GM12878 (cell line): Measurements from ENCODE around the gene RPRD1B.

Source experiments
- EZH2 ChIP-seq: IDR thresholded peaks from 2 replicates; pipeline ENCODE4 v1.6.1; 2012; ENCODE audit warnings: low read depth, mild to moderate bottlenecking, control low read depth, inconsistent platforms, low read length, borderline replicate concordance; ENCODE audit not compliant: control insufficient read depth
- NR2C1 ChIP-seq: fragments of 450-650 bp; IDR thresholded peaks from 2 replicates; pipeline ENCODE4 v1.6.1; 2017; ENCODE audit warnings: antibody characterized with exemption, mild to moderate bottlenecking, moderate library complexity
- POLR2AphosphoS2 ChIP-seq: IDR thresholded peaks from 2 replicates; pipeline ENCODE4 v1.6.1; 2011; ENCODE audit warnings: low read depth, mild to moderate bottlenecking, low read length, improper control_type of control experiment, moderate library complexity
- SIX5 ChIP-seq: IDR thresholded peaks from 2 replicates; pipeline ENCODE4 v1.6.1; 2011; ENCODE audit warnings: mild to moderate bottlenecking, low read depth, low read length, moderate library complexity; ENCODE audit not compliant: severe bottlenecking
- SMC3 ChIP-seq: IDR thresholded peaks from 2 replicates; pipeline ENCODE4 v1.6.1; 2011; ENCODE audit warnings: low read length, improper control_type of control experiment, borderline replicate concordance
- TF ChIP-seq, protein P1 (sequence below), 3 experiments: IDR thresholded peaks in 2 of 3; conservative IDR thresholded peaks in 1 of 3; 2 replicates each; pipeline ENCODE4 v1.5.1; 2011; ENCODE audit warnings: low read depth in 3 of 3, low read length in 3 of 3, mild to moderate bottlenecking in 3 of 3, control low read depth in 2 of 3, moderate library complexity in 2 of 3, inconsistent platforms in 1 of 3, mixed read lengths in 1 of 3; ENCODE audit not compliant: control insufficient read depth in 2 of 3, insufficient read depth in 1 of 3; ENCODE audit errors: extremely low read depth in 1 of 3

DNA sequence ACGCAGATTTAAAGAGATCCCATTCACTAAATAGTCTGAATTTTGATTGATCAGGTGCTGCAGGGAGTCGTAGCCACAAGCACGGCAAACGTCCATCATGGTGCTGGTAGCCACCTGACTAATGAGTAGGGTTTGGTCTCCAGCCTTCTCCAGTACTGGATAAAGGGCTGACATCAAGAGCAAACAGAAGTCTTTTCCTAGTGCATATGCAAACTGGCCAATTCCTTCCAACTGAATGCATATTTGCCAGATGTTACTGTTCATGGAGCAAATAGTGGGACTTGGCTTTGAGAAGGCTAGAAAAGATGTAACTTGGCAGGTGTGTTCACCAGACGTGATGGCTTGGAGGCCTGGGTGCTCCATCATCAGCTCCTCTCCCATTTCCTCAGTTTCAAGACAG is 21.9 kb upstream of the RPRD1B start:
- TF ChIP-seq, protein P1, sequence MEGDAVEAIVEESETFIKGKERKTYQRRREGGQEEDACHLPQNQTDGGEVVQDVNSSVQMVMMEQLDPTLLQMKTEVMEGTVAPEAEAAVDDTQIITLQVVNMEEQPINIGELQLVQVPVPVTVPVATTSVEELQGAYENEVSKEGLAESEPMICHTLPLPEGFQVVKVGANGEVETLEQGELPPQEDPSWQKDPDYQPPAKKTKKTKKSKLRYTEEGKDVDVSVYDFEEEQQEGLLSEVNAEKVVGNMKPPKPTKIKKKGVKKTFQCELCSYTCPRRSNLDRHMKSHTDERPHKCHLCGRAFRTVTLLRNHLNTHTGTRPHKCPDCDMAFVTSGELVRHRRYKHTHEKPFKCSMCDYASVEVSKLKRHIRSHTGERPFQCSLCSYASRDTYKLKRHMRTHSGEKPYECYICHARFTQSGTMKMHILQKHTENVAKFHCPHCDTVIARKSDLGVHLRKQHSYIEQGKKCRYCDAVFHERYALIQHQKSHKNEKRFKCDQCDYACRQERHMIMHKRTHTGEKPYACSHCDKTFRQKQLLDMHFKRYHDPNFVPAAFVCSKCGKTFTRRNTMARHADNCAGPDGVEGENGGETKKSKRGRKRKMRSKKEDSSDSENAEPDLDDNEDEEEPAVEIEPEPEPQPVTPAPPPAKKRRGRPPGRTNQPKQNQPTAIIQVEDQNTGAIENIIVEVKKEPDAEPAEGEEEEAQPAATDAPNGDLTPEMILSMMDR (IDR thresholded peaks at IDR 0.05 in 2 of 3, conservative IDR thresholded peaks at IDR 0.05 in 1 of 3; ENCODE audit: control insufficient read depth in 2 of 3, extremely low read depth in 1 of 3, insufficient read depth in 1 of 3, low read depth in 3 of 3, low read length in 3 of 3) = no peak
- no peak for TF ChIP-seq SIX5
- no peak for TF ChIP-seq NR2C1
- no peak for TF ChIP-seq POLR2AphosphoS2
- TF ChIP-seq SMC3 = no peak
- no peak for TF ChIP-seq EZH2
